ENCODE data around the gene ATP6V1C2. TPM values are rescaled to one million over a fixed set of nuclear protein-coding genes. Genes with fewer than 3 reads are reported as not detected.

The ATP6V1C2 gene
- total and polyA plus RNA-seq, 2 donors from 2014 or later = 4.2 to 38.0 TPM

GRCh38 chr2:10771786-10772185 lies 50.4 kb downstream of the ATP6V1C2 start:
- no peak for DNase-seq
- intact Hi-C loops (cut with DNase I) = no loop called here
- FAIRE-seq = no peak

GRCh38 chr2:10772201-10772867 lies 50.9 kb downstream of the ATP6V1C2 start:
- Histone ChIP-seq H3K27ac (ENCODE audit: low read depth in 2 of 2, low read length in 2 of 2) (no peak overlapping the region), H3K9me3 (ENCODE audit: control insufficient read depth in 2 of 3, insufficient read depth in 1 of 3, low read length in 3 of 3) (no peaks in the 10 kb centered on the region), H3K4me3 (ENCODE audit: low read length in 3 of 3) (no peak overlapping the region), H3K36me3 (ENCODE audit: control insufficient read depth in 2 of 3, insufficient read depth in 3 of 3, low read length in 3 of 3) (no peaks in the 10 kb centered on the region), H3K9ac (ENCODE audit: low read length in 3 of 3) (no peak overlapping the region), H3K4me1 (ENCODE audit: control insufficient read depth in 2 of 3, insufficient read depth in 2 of 3, low read depth in 1 of 3, low read length in 3 of 3) (no peaks in the 10 kb centered on the region), H3K27me3 (ENCODE audit: control insufficient read depth, insufficient read depth, low read length) (no peaks in the 10 kb centered on the region)
- DNase-seq (peak in 1 of 5 donors; percentile 43), FAIRE-seq (no peak)
- TF ChIP-seq, protein P1, sequence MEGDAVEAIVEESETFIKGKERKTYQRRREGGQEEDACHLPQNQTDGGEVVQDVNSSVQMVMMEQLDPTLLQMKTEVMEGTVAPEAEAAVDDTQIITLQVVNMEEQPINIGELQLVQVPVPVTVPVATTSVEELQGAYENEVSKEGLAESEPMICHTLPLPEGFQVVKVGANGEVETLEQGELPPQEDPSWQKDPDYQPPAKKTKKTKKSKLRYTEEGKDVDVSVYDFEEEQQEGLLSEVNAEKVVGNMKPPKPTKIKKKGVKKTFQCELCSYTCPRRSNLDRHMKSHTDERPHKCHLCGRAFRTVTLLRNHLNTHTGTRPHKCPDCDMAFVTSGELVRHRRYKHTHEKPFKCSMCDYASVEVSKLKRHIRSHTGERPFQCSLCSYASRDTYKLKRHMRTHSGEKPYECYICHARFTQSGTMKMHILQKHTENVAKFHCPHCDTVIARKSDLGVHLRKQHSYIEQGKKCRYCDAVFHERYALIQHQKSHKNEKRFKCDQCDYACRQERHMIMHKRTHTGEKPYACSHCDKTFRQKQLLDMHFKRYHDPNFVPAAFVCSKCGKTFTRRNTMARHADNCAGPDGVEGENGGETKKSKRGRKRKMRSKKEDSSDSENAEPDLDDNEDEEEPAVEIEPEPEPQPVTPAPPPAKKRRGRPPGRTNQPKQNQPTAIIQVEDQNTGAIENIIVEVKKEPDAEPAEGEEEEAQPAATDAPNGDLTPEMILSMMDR (IDR thresholded peaks at IDR 0.05; ENCODE audit: borderline replicate concordance, extremely low read depth, insufficient read depth) = no peak
- intact Hi-C loops (cut with DNase I) = no loop called here

More at GRCh38 chr2:10771786-10772185, 50.4 kb downstream of the ATP6V1C2 start:
- Histone ChIP-seq H3K4me1 (ENCODE audit: control insufficient read depth in 2 of 3, insufficient read depth in 2 of 3, low read depth in 1 of 3, low read length in 3 of 3) (no peaks in the 10 kb centered on the region), H3K27me3 (ENCODE audit: control insufficient read depth, insufficient read depth, low read length) (no peaks in the 10 kb centered on the region), H3K27ac (ENCODE audit: low read depth in 2 of 2, low read length in 2 of 2) (no peak overlapping the region), H3K36me3 (ENCODE audit: control insufficient read depth in 2 of 3, insufficient read depth in 3 of 3, low read length in 3 of 3) (no peaks in the 10 kb centered on the region), H3K9ac (ENCODE audit: low read length in 3 of 3) (no peak overlapping the region), H3K4me3 (ENCODE audit: low read length in 3 of 3) (no peak overlapping the region), H3K9me3 (ENCODE audit: control insufficient read depth in 2 of 3, insufficient read depth in 1 of 3, low read length in 3 of 3) (no peaks in the 10 kb centered on the region)
- TF ChIP-seq, protein P1 (IDR thresholded peaks at IDR 0.05; ENCODE audit: borderline replicate concordance, extremely low read depth, insufficient read depth) = no peak

DNA sequence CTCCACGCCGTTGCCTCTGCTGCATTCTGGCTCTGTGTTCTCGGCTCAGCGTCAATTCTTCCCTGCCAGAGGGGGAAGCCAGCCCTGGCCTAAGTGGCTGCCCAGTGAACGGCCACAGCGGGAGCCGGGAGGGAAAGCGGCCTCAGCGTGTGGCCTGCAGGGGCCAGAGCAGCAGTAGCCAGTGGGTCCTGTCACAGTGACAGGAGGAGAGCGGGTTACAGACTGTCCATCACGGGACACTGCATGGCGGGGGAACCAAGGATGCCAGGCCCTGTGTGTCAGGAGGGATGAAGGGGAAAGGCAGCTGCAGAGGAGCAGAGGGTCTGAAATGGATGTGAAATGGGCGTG lies 51.4 kb downstream of the ATP6V1C2 start:
- intact Hi-C loops (cut with DNase I) = no loop called here
- H3K9me3 ChIP-seq (ENCODE audit: control insufficient read depth in 2 of 3, insufficient read depth in 1 of 3, low read length in 3 of 3) = no peaks in the 10 kb centered on the region
- no peaks in the 10 kb centered on the region for H3K36me3 ChIP-seq (ENCODE audit: control insufficient read depth in 2 of 3, insufficient read depth in 3 of 3, low read length in 3 of 3)
- no peaks in the 10 kb centered on the region for H3K4me1 ChIP-seq (ENCODE audit: control insufficient read depth in 2 of 3, insufficient read depth in 2 of 3, low read depth in 1 of 3, low read length in 3 of 3)
- TF ChIP-seq, protein P1 (IDR thresholded peaks at IDR 0.05; ENCODE audit: borderline replicate concordance, extremely low read depth, insufficient read depth) = no peak
- FAIRE-seq = no peak
- H3K9ac ChIP-seq (ENCODE audit: low read length in 3 of 3) = no peak overlapping the region
- DNase-seq = peak in 1 of 5 donors; percentile 54
- no peaks in the 10 kb centered on the region for H3K27me3 ChIP-seq (ENCODE audit: control insufficient read depth, insufficient read depth, low read length)
- H3K4me3 ChIP-seq (ENCODE audit: low read length in 3 of 3) = no peak overlapping the region
- H3K27ac ChIP-seq (ENCODE audit: low read depth in 2 of 2, low read length in 2 of 2) = no peak overlapping the region

All from kidney (tissue), 14 donors.